ENCODE data around the gene TDRD1. TPM values are rescaled to one million over a fixed set of nuclear protein-coding genes. Genes with fewer than 3 reads are reported as not detected.

Gene TDRD1
- total and polyA plus RNA-seq, 12 donors, result 0.03 to 7.0 (median 4.0) TPM

DNA sequence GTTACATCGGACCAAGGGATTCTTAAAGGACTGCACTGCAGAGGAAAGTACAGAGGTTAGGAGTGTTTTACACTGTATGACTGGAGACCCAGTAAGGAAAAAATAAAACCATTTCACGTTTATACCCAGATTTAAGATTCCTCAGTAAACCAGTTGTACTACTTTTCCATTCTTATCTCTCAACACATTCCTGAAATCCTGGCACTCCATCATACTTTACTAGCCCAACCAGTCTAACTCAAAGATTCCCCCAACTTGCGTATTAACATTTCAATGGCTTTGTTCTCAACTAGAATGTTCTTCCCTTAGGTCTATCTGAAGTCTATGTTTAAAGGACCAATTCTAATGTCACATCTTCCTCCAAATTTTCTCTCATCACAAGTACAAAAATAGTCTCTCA, 13.1 kb upstream of the TDRD1 start:
- DNase-seq, result no peak
- peaks cover 0 to 26% (median 12%) of the 10 kb centered on the region in 11 donors for H3K9me3 ChIP-seq
- no peaks in the 10 kb centered on the region for H3K27me3 ChIP-seq
- H3K36me3 ChIP-seq, result peaks cover 0 to 23% (median 0%) of the 10 kb centered on the region in 9 donors
- no peak overlapping the region for H3K4me3 ChIP-seq
- peak in 4 of 8 donors; percentile 20 to 53 (median 42) for ATAC-seq
- WGBS, 2 donors, result 53 to 54% methylated on average over 3 of the region's 3 CpGs
- TF ChIP-seq, protein P1, sequence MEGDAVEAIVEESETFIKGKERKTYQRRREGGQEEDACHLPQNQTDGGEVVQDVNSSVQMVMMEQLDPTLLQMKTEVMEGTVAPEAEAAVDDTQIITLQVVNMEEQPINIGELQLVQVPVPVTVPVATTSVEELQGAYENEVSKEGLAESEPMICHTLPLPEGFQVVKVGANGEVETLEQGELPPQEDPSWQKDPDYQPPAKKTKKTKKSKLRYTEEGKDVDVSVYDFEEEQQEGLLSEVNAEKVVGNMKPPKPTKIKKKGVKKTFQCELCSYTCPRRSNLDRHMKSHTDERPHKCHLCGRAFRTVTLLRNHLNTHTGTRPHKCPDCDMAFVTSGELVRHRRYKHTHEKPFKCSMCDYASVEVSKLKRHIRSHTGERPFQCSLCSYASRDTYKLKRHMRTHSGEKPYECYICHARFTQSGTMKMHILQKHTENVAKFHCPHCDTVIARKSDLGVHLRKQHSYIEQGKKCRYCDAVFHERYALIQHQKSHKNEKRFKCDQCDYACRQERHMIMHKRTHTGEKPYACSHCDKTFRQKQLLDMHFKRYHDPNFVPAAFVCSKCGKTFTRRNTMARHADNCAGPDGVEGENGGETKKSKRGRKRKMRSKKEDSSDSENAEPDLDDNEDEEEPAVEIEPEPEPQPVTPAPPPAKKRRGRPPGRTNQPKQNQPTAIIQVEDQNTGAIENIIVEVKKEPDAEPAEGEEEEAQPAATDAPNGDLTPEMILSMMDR (IDR thresholded peaks at IDR 0.05), result no peak
- intact Hi-C loops (cut with DNase I), result no loop called here
- peak overlapping the region in 2 of 10 donors; percentile 13 to 42 for H3K27ac ChIP-seq
- H3K4me1 ChIP-seq, result peaks cover 0 to 34% (median 16%) of the 10 kb centered on the region in 9 donors

DNA sequence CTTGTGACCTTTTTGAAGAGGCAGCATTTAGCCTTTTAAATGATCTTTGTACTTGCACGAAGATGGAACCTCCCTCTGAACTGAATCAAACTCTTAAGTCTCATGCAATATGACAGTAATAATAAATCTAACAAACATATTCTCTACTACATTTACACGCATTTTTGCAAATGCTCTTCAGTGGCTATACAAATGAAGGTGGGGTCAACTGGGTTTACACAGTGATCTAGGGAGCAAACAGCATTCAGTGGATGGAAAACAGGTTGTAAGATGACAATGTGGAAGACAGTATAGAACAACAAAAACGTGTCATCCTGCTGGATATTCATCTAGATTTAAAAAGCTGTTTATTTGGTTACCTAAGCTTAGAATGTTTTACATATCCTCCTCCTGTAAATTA, 12.7 kb upstream of the TDRD1 start:
- H3K4me1 ChIP-seq, result peaks cover 0 to 39% (median 16%) of the 10 kb centered on the region in 9 donors
- H3K4me3 ChIP-seq, result no peak overlapping the region
- H3K27ac ChIP-seq, result peak overlapping the region in 2 of 10 donors; percentile 13 to 42
- H3K9me3 ChIP-seq, result peaks cover 0 to 26% (median 12%) of the 10 kb centered on the region in 11 donors
- peaks cover 0 to 20% (median 0%) of the 10 kb centered on the region in 9 donors for H3K36me3 ChIP-seq
- DNase-seq (no peak), ATAC-seq (no peak)
- no peaks in the 10 kb centered on the region for H3K27me3 ChIP-seq
- intact Hi-C loops (cut with DNase I), result no loop called here
- WGBS, 2 donors, result 68 to 71% methylated on average over 3 of the region's 3 CpGs
- TF ChIP-seq, protein P1 (IDR thresholded peaks at IDR 0.05), result no peak

DNA sequence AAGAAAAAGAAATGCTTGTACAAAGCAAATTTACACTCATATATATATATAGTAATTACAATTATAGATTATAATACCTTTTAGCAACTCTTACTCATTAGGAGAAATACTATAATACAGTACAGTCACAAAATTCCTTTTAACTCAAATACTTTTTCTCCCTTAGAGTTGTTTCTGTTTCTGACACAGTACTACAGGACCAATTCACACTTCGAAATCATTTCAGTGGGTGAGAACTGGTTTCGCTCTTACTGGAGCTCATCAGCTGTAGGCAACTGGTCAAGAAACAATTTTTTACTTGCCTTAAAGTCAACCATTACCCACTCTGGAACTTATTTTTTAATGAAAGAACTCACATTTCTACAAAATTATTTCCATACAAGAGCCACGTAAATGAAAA, 11.2 kb upstream of the TDRD1 start:
- ATAC-seq, result no peak
- no peak for DNase-seq
- no peaks in the 10 kb centered on the region for H3K27me3 ChIP-seq
- TF ChIP-seq, protein P1 (IDR thresholded peaks at IDR 0.05), result no peak
- no peak overlapping the region for H3K4me3 ChIP-seq
- peaks cover 0 to 9% (median 0%) of the 10 kb centered on the region in 9 donors for H3K36me3 ChIP-seq
- H3K4me1 ChIP-seq, result peaks cover 0 to 47% (median 21%) of the 10 kb centered on the region in 9 donors
- intact Hi-C loops (cut with DNase I), result no loop called here
- 94 to 96% methylated on average over 3 of the region's 3 CpGs for WGBS, 2 donors
- H3K9me3 ChIP-seq, result peaks cover 0 to 26% (median 12%) of the 10 kb centered on the region in 11 donors
- H3K27ac ChIP-seq, result no peak overlapping the region

DNA sequence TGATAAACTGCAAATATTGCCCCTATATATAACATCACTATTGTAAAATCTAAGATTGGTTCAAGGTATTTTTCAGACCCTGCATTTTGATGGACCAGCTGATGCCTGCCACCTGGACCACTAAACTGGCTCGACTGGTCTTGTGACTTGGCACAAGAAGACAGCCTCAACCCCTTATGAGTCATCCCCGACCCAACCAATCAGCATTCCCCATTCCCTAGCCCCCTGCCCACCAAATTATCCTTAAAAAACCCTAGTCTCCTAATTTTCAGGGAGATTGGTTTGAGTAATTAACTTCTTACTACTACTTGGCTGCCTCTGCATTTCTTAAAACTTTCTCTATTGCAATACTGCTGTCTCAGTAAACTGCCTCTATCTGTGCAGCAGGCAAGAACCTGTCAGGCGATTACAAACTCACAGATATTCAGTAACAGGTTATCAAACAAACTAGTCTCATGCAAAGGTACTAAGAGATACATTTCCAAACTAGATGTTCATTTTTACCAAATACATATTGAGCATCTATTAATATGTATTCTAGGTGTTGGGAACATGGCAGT, 10.6 kb upstream of the TDRD1 start:
- intact Hi-C loops (cut with DNase I), result no loop called here
- DNase-seq, result no peak

More for the DNA sequence above, 10.6 kb upstream of the TDRD1 start:
- Histone ChIP-seq H3K9me3 (peaks cover 0 to 26% (median 12%) of the 10 kb centered on the region in 11 donors), H3K27me3 (no peaks in the 10 kb centered on the region), H3K27ac (no peak overlapping the region), H3K36me3 (peaks cover 0 to 9% (median 0%) of the 10 kb centered on the region in 9 donors), H3K4me1 (peaks cover 0 to 46% (median 20%) of the 10 kb centered on the region in 9 donors), H3K4me3 (no peak overlapping the region)
- no peak for ATAC-seq
- 97 to 98% methylated on average over 3 of the region's 3 CpGs for WGBS, 2 donors
- TF ChIP-seq, protein P1 (IDR thresholded peaks at IDR 0.05), result no peak
